Right lobe of liver (tissue), 4 donors: Measurements from ENCODE around the gene SLC5A11.

ENCODE experiments used
- CTCF ChIP-seq, 4 donors: fragments of 200-600 bp in 3 of 4; fragments of 450-650 bp in 1 of 4; IDR thresholded peaks; one replicate each; pipeline versions ENCODE4 v1.5.1 to v1.8.0; 2016 to 2022; ENCODE audit warnings: antibody characterized with exemption in 4 of 4, mild to moderate bottlenecking in 2 of 4
- POLR2A ChIP-seq: fragments of 450-650 bp; IDR thresholded peaks from one replicate; pipeline ENCODE4 v1.6.1; 2017; ENCODE audit warnings: antibody characterized with exemption, mild to moderate bottlenecking
- donor health status: DM: no; HTN: no; CAD: no.
- donor health status: DM: no; HTN: no; CAD: no.
- donor health status: DM: no; HTN: yes; CAD: no.

GRCh38 chr16:24826096-24826690 is 19.6 kb upstream of the SLC5A11 start:
- TF ChIP-seq POLR2A (no peak), CTCF (IDR thresholded peaks at IDR 0.05) (no peak)
